NCI-H146 treated with DMSO at 0.1 percent for 48 hours (cell line): Measurements from ENCODE around the gene CACNG3.
"Not testable (repeated sequence)": the region's sequence is repeated elsewhere in the genome, so short reads cannot be mapped to it uniquely, and the experiment has no call there.

Experiments used
- DNase-seq: peaks from one replicate; lab custom pipeline; 2025; ENCODE audit not compliant: unreplicated experiment; lab: John Stamatoyannopoulos, UW

Gene CACNG3

DNA sequence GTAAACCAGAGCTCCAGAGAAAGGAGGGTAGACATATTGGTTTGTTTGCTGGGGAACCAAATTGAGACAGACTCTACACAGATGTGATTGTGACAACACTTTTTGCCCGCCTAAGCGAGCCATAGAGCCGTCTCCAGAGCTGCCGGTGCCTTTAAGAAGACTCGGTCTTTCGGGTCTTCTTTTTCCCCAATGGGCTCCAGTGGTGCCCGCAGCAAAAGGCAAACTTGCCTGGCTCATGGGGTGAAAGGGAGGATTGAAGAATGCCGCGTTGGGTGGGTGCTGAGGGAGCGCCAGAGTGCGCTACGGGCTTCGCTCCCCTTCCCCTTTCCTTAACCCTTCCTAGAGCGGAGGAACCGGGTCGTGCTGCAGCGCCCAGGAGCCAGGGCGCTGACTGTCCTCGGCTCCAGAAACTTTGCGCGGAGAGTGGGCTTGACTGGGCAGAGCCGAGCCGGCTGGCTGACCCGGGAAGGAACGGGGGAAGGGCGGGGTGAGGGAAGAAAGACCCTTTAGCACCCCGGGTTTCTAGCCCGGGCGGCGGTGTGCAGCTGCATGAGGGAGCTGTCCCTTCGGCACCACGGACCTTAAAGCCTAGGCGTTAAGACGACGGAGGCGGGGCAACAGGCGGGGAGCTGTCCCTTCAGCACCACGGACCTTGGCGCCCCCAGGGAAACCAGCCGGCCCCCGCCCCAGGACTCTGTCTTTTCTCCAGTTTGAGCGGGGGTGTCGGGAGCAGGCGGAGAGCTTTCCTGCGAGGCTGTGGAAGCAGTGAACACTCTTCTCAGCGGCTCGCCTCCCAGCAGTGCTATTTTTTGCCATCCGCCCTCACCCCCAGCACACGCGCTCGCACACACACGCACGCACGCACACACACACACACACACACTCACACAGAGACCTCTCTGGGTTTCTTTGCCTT lies at the start of gene CACNG3:
Gene CACNG3, plus strand, starts transcription at position 880 of the 916 bp plus-strand sequence. CDS start 420 bp downstream, outside the sequence.
- no peak for DNase-seq

DNA sequence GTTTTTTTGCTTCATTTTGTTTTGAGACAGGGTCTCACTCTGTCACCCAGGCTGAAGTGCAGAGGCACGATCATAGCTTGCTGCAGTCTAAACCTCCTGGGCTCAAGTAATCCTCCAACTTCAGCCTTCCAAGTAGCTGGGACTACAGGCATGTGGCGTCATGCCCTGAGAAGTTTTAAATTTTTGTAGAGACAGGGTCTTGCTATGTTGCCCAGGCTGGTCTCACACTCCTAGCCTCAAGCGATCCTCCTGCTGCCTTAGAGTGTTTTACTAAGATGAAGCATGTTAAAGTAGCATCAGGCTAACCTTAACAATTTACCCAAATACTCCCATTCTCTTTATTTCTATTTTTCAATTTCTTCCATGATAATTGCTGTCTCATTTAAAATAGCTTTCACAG lies 49.2 kb upstream of the CACNG3 start:
- DNase-seq = no peak

DNA sequence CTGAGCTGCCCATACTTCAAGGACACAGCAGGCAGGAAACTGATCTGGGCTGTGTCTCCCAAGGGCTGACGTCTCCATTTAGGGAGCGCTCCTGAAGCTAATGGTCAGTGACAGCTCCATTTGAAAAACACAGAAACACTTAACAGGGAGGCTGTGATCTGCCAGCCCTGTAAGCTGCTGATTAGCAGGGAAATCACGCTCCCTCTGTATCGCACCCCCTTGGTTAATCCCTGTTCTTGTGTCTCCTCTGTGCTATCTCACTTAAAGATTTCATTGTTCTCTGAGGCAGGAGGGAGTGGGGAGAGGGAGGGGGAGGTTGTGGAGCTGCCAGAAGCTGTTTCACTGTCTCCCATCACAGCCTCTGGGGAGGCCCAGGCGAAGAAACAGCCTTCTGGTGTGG lies 47.4 kb upstream of the CACNG3 start:
- no peak for DNase-seq

- DNase-seq = no peak
Measured at GRCh38 chr16:24214992-24215391, 41.1 kb upstream of the CACNG3 start.

- no peak for DNase-seq
Measured at GRCh38 chr16:24216961-24217360, 39.2 kb upstream of the CACNG3 start.

- DNase-seq = no peak
Measured at GRCh38 chr16:24217461-24217860, 38.7 kb upstream of the CACNG3 start.

GRCh38 chr16:24218299-24218698 lies 37.8 kb upstream of the CACNG3 start:
- no peak for DNase-seq

- no peak for DNase-seq
Measured at GRCh38 chr16:24221219-24221618, 34.9 kb upstream of the CACNG3 start.

DNA sequence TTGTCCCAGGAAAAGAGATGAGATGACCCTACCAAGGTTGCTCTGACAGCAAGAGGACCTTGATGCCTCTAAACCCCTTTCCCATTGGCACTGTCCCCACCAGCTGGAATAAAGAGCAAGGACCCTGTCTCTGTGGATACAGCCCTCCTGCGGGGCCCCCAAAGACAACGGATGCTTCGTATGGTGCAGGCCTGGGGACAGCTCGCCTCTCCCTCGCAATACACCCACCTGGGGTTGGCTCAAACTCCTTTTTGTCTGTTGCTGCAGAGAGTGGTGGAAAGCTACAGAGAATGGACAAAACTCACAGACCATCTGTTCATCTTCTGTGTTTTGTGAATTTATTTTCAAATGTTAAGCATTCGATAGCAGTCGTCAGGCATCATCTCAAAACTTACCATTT lies 27.6 kb upstream of the CACNG3 start:
- DNase-seq = no peak

GRCh38 chr16:24232936-24233335 lies 23.2 kb upstream of the CACNG3 start:
- DNase-seq = no peak

- no peak for DNase-seq
Measured at GRCh38 chr16:24234737-24235136, 21.4 kb upstream of the CACNG3 start.

DNA sequence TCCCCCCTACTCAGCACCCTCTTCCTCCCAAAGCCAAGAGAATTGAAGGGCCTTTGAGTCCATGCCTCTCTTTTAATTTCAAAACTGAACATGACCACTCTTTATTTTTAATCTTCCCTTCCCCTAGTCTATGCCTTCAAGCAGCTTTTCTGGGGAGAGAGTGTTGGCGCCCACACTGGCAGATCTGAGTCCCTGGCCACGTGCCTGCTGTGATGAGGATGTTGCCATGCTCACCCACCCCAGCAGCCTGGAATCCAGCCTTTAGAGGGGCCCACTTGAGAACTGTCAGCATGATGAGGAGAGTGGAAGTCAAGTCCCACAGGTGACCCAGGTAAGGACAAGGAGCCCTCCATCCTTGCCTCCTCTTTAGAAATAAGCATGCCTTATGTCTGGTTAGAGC lies 20.3 kb upstream of the CACNG3 start:
- no peak for DNase-seq

- not testable (repeated sequence) for DNase-seq
Measured at GRCh38 chr16:24238846-24239245, 17.3 kb upstream of the CACNG3 start.

GRCh38 chr16:24246911-24247607 lies 9.1 kb upstream of the CACNG3 start:
- no peak for DNase-seq

DNA sequence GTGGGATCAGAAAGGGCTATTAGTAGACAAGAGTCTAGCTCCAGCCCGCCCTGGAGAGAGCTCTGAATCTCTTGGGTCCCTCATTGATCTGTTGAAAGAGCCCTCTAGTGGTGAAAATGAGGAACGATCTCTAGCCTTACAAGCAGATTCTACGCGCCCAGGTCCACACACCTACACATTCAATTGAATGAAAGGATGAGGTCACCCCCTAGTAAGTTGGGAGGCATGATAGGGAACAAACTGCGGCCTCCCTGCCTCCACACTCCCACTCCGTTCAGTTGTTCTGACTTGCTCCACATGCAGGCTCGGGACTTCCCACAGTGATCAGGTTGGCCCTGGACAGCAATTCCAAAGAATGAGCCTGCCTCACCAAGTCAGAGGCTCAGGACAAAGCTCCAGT lies 2.9 kb upstream of the CACNG3 start:
- peak; percentile 54 for DNase-seq

- DNase-seq = no peak
Measured at GRCh38 chr16:24257958-24258357, 1.8 kb downstream of the CACNG3 start.

GRCh38 chr16:24258791-24259190 lies 2.7 kb downstream of the CACNG3 start:
- no peak for DNase-seq

DNA sequence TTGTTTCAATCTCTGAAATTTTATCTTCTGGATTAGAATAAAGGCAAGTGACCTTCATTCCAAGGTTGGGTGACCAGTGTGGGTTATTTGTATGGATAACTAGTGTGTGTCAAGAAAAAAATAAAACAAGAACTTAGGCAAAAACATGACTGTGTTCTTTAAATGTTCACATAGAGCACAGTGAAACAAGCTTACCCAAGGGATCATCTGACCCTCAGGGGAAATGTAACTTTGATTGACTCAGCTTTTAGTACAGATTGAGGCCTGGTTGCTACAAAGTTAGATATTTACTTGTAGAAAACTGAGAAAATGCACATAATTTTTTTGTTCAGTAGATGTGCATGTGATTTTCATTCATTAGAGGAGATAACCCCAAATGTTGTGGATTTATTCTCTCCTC lies 6.7 kb downstream of the CACNG3 start:
- no peak for DNase-seq

GRCh38 chr16:24270721-24271442 lies 14.7 kb downstream of the CACNG3 start:
- no peak for DNase-seq

DNA sequence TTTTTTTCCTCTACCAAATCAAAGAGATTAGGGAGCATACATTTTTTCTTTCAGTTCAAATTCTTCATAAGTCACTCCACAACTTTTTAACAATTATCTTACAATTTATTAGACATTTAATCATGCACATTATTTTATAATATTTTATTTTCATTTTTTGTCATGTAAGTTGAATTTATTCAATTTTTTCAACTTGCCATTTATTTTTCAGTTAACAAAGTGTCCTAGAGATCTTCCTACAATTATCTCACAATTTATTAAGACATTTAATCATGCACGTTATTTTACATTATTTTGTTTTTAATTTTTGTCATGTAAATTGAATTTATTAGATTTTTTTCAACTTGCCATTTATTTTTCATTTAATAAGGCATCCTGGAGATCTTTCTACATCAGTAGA lies 16.2 kb downstream of the CACNG3 start:
- no peak for DNase-seq

- no peak for DNase-seq
Measured at GRCh38 chr16:24273508-24274182, 17.5 kb downstream of the CACNG3 start.
